Bronchial epithelial cell (primary cell): Measurements from ENCODE around the gene DSC2. TPM values are rescaled to one million over a fixed set of nuclear protein-coding genes. Genes with fewer than 3 reads are reported as not detected.

Source experiments
- DNase-seq: peaks from one replicate; pipeline ENCODE4 v3.0.0-alpha.2; 2010; ENCODE audit warnings: low read depth
- FAIRE-seq: peaks from 2 replicates; lab custom pipeline; 2011; peaks lifted over from hg19 to GRCh38; lab: Jason Lieb, UNC
- H3K27me3 ChIP-seq: 2 replicates; pipeline ENCODE4 v1.5.1; 2011; ENCODE audit warnings: low read length; ENCODE audit not compliant: control insufficient read depth, insufficient read depth
- H3K36me3 ChIP-seq: 2 replicates; pipeline ENCODE4 v1.5.1; 2011; ENCODE audit warnings: low read length; ENCODE audit not compliant: control insufficient read depth, insufficient read depth
- H3K4me3 ChIP-seq: 2 replicates; pipeline ENCODE4 v1.5.1; 2011; ENCODE audit warnings: mild to moderate bottlenecking, low read depth, low read length, control low read depth
- total RNA-seq: library from RNA; depleted of rRNA; stranded (reverse); fragments of >200 nt; gene quantifications from 2 replicates; pipeline ENCODE4 v1.2.1, GENCODE V29; 2014
- TF ChIP-seq, protein P1 (sequence below): IDR thresholded peaks from 2 replicates; pipeline ENCODE4 v1.5.1; 2011; ENCODE audit warnings: mild to moderate bottlenecking, moderate library complexity, low read length, control low read depth, inconsistent platforms; ENCODE audit not compliant: insufficient read depth, severe bottlenecking

DSC2 gene
- total RNA-seq, 1 donor from 2014 or later, result 49.0 TPM

DNA sequence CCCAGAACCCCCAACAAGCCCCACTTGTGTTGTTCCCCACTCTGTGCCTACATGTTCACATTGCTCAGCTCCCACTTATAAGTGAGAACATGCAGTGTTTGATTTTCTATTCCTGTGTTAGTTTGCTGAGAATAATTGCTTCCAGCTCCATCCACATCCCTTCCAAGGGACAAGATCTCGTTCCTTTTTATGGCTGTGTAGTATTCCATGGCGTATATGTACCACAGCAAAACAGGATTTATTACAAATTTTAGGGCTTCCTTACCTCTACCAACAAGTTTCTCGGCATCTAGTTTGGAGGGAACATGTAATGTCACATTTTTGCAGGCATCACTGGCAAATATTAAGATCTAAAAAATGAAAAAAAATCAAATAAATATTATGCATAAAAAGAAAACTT is 8.9 kb downstream of the DSC2 start:
- DNase-seq, result no peak
- FAIRE-seq, result no peak
- no peaks in the 10 kb centered on the region for H3K27me3 ChIP-seq
- TF ChIP-seq, protein P1, sequence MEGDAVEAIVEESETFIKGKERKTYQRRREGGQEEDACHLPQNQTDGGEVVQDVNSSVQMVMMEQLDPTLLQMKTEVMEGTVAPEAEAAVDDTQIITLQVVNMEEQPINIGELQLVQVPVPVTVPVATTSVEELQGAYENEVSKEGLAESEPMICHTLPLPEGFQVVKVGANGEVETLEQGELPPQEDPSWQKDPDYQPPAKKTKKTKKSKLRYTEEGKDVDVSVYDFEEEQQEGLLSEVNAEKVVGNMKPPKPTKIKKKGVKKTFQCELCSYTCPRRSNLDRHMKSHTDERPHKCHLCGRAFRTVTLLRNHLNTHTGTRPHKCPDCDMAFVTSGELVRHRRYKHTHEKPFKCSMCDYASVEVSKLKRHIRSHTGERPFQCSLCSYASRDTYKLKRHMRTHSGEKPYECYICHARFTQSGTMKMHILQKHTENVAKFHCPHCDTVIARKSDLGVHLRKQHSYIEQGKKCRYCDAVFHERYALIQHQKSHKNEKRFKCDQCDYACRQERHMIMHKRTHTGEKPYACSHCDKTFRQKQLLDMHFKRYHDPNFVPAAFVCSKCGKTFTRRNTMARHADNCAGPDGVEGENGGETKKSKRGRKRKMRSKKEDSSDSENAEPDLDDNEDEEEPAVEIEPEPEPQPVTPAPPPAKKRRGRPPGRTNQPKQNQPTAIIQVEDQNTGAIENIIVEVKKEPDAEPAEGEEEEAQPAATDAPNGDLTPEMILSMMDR, result no peak
- H3K4me3 ChIP-seq, result no peak overlapping the region
- peaks cover 11% of the 10 kb centered on the region for H3K36me3 ChIP-seq

DNA sequence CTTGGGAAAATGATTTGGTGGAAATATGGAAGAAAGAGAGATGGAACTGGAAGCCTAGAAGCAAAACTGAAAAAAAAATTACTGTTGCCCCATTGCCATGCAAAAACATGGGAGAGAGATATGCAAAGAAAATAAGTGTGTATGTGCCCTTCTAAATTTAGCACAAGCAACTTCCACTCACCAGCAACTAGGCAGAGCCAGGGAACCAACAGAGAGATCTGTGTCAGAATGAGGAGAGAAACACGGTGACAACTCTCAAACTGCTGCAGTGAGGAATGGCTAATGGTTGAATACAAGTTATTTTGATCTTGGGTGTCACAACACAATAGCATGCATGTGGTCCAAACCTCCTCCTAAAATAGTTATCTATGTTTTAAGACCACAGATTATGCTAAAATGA is 10.9 kb downstream of the DSC2 start:
- H3K27me3 ChIP-seq, result no peaks in the 10 kb centered on the region
- FAIRE-seq, result peak; percentile 28
- no peak for DNase-seq
- TF ChIP-seq, protein P1, result no peak
- H3K36me3 ChIP-seq, result peaks cover 14% of the 10 kb centered on the region
- H3K4me3 ChIP-seq, result no peak overlapping the region

DNA sequence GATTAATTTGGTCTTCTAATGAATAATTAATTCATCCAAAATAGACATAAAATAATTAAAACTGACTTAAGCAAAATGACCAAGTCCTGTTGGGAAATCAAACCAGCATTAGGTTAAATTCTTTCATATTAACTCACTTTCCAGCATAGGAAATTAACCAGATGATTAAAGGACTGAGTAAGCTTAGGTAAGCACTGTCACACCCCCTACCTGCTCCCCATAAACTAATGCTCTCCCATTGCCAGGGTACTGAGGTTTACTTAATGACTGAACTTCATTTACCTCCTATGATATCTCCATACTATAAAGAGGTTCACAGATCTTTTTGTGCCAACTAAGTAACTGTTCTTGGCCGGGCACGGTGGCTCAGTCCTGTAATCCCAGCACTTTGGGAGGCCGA is 13.7 kb downstream of the DSC2 start:
- Histone ChIP-seq H3K4me3 (no peak overlapping the region), H3K36me3 (peaks cover 14% of the 10 kb centered on the region), H3K27me3 (no peaks in the 10 kb centered on the region)
- no peak for FAIRE-seq
- TF ChIP-seq, protein P1, result no peak
- peak; percentile 79 for DNase-seq

- TF ChIP-seq, protein P1, result no peak
- H3K27me3 ChIP-seq, result no peaks in the 10 kb centered on the region
- no peak for DNase-seq
- FAIRE-seq, result no peak
- peaks cover 4% of the 10 kb centered on the region for H3K36me3 ChIP-seq
- no peak overlapping the region for H3K4me3 ChIP-seq
Observed at GRCh38 chr18:31079973-31080372, 22.2 kb downstream of the DSC2 start.

DNA sequence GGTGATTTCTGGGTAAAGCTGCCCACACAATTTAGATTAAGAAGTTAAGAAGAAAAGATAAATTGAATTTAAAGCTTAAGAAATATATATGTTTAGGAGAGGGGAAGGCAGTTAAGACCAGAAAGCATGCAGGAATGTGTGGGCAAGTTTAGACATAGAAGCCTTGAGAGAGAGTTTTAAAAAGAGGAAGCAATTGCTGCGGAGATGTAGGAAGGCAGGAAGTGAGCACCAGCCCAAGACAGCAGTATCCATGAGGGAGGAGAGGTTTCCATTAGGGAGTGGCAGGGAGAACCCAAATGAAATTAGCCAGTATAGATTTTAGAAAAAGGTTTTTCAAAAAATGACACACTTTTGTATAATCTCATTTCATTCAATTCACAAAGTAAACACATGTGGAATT is 24.3 kb downstream of the DSC2 start:
- DNase-seq (peak; percentile 79), FAIRE-seq (no peak)
- H3K36me3 ChIP-seq, result peaks cover 10% of the 10 kb centered on the region
- TF ChIP-seq, protein P1, result no peak
- H3K27me3 ChIP-seq, result no peaks in the 10 kb centered on the region
- H3K4me3 ChIP-seq, result no peak overlapping the region

DNA sequence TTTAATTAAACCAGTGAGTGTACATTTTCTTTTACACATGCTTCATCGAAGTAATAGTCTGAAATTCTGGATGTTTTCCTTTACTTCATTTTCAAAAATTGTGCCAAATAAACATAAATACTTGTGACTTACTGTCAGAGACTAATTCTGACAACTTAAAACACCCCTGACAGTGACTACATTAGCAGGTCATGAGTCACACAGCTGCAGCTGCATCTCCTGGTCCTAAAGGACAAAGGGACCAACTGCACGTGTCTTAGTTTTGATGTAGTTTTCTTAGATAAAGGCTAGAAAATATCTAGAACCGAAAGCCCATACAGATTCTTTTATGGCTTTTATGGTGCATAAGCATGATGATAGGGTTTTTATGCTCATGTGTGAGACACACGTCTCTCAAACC is 30.0 kb downstream of the DSC2 start:
- TF ChIP-seq, protein P1, result no peak
- DNase-seq, result no peak
- FAIRE-seq, result no peak
- Histone ChIP-seq H3K4me3 (no peak overlapping the region), H3K36me3 (peaks cover 14% of the 10 kb centered on the region), H3K27me3 (no peaks in the 10 kb centered on the region)
